HG02943 (cell line): Measurements from ENCODE around the gene MCOLN3.

ENCODE experiments used
- ATAC-seq: cut with Tn5 transposase; IDR thresholded peaks from one replicate; pipeline ENCODE4 v1.9.1; 2021; ENCODE audit warnings: mild to moderate bottlenecking, low read depth, moderate library complexity; ENCODE audit not compliant: unreplicated experiment

Gene MCOLN3

GRCh38 chr1:85048296-85049064 is at the start of gene MCOLN3:
Gene MCOLN3 (minus strand): TSS chr1:85048500. CDS start chr1:85045360, 3,140 bp downstream.
- peak; percentile 74 for ATAC-seq

GRCh38 chr1:85093644-85094043 is 45.3 kb upstream of the MCOLN3 start:
- ATAC-seq: no peak

GRCh38 chr1:85091671-85092280 is 43.5 kb upstream of the MCOLN3 start:
- no peak for ATAC-seq

GRCh38 chr1:85090225-85090624 is 41.9 kb upstream of the MCOLN3 start:
- ATAC-seq: no peak

- no peak for ATAC-seq
Measured at GRCh38 chr1:85089203-85089602, 40.9 kb upstream of the MCOLN3 start.

- ATAC-seq: no peak
Measured at GRCh38 chr1:85088408-85088784, 40.1 kb upstream of the MCOLN3 start.

- ATAC-seq: no peak
Measured at GRCh38 chr1:85087659-85088407, 39.5 kb upstream of the MCOLN3 start.

- no peak for ATAC-seq
Measured at GRCh38 chr1:85085417-85085816, 37.1 kb upstream of the MCOLN3 start.

GRCh38 chr1:85078903-85079302 is 30.6 kb upstream of the MCOLN3 start:
- ATAC-seq: no peak

- no peak for ATAC-seq
Measured at GRCh38 chr1:85074365-85074964, 26.2 kb upstream of the MCOLN3 start.

GRCh38 chr1:85070972-85071492 is 22.7 kb upstream of the MCOLN3 start:
- ATAC-seq: no peak

GRCh38 chr1:85068846-85069245 is 20.5 kb upstream of the MCOLN3 start:
- no peak for ATAC-seq

- ATAC-seq: no peak
Measured at GRCh38 chr1:85065550-85065949, 17.2 kb upstream of the MCOLN3 start.

- ATAC-seq: no peak
Measured at GRCh38 chr1:85062425-85063026, 14.2 kb upstream of the MCOLN3 start.

GRCh38 chr1:85061711-85062424 is 13.6 kb upstream of the MCOLN3 start:
- ATAC-seq: peak; percentile 100

GRCh38 chr1:85060038-85060437 is 11.7 kb upstream of the MCOLN3 start:
- no peak for ATAC-seq

- ATAC-seq: no peak
Measured at GRCh38 chr1:85059563-85059962, 11.3 kb upstream of the MCOLN3 start.

- ATAC-seq: no peak
Measured at GRCh38 chr1:85058786-85059185, 10.5 kb upstream of the MCOLN3 start.

- ATAC-seq: no peak
Measured at GRCh38 chr1:85058311-85058710, 10.0 kb upstream of the MCOLN3 start.

GRCh38 chr1:85054664-85055063 is 6.4 kb upstream of the MCOLN3 start:
- no peak for ATAC-seq
